IMR-90 (cell line): ENCODE measurements around the gene ARHGAP12. TPM values are rescaled to one million over a fixed set of nuclear protein-coding genes. Genes with fewer than 3 reads are reported as not detected.

Experiments
- ATAC-seq: fragments of 200-7000 bp; cut with Tn5 transposase; 2 replicates; pipeline ENCODE4 v1.9.1; 2020; ENCODE audit warnings: low read depth, mild to moderate bottlenecking, moderate library complexity
- BruUV-seq: library from RNA; stranded (reverse); fragments of 400-500 nt; replicated peaks from 2 replicates; lab custom pipeline; 2021; lab: Mats Ljungman, UMichigan
- CTCF ChIA-PET: fragments of 300-600 bp; formaldehyde crosslinking; extraction: SDS; loops from one replicate; lab custom pipeline; 2021; ENCODE audit warnings: antibody characterized with exemption; lab: Yijun Ruan, JAX
- POLR2A ChIA-PET: fragments of 300-600 bp; sonication (Branson Sonifier 250); formaldehyde crosslinking; loops from one replicate; lab custom pipeline; 2022; ENCODE audit warnings: antibody characterized with exemption; ENCODE audit not compliant: unreplicated experiment; lab: Charles Lee
- DNase-seq: peaks from one replicate; pipeline ENCODE4 v3.0.0; 2013
- H2AFZ ChIP-seq: replicated peaks from 2 replicates; pipeline ENCODE3; 2013; ENCODE audit warnings: low read length, mild to moderate bottlenecking; ENCODE audit not compliant: poor library complexity
- H2AK5ac ChIP-seq: 2 replicates; pipeline ENCODE4 v1.6.1; 2013; ENCODE audit warnings: low read depth, low read length, inconsistent platforms
- H2AK9ac ChIP-seq: replicated peaks from 2 replicates; pipeline ENCODE3; 2013; ENCODE audit warnings: mild to moderate bottlenecking, low read depth, low read length, moderate library complexity; ENCODE audit not compliant: poor library complexity
- H2BK120ac ChIP-seq: 2 replicates; pipeline ENCODE4 v1.6.1; 2013; ENCODE audit warnings: low read depth, low read length, inconsistent platforms
- H2BK15ac ChIP-seq: 3 replicates; pipeline ENCODE4 v1.6.1; 2013; ENCODE audit warnings: low read depth, low read length, inconsistent platforms
- H2BK20ac ChIP-seq: 2 replicates; pipeline ENCODE4 v1.6.1; 2013; ENCODE audit warnings: low read depth, mild to moderate bottlenecking, inconsistent platforms, low read length, moderate library complexity
- H2BK5ac ChIP-seq: 2 replicates; pipeline ENCODE4 v1.6.1; 2013; ENCODE audit warnings: mild to moderate bottlenecking, low read depth, low read length, inconsistent platforms; ENCODE audit not compliant: poor library complexity, severe bottlenecking
- H3K14ac ChIP-seq: replicated peaks from 2 replicates; pipeline ENCODE4 v1.6.1; 2013; ENCODE audit warnings: low read depth, low read length, inconsistent platforms
- H3K18ac ChIP-seq: 2 replicates; pipeline ENCODE4 v1.6.1; 2013; ENCODE audit warnings: low read depth, low read length, control low read depth
- H3K23ac ChIP-seq: 2 replicates; pipeline ENCODE4 v1.6.1; 2013; ENCODE audit warnings: low read depth, low read length, inconsistent platforms
- H3K27ac ChIP-seq: 2 replicates; pipeline ENCODE4 v1.5.1; 2013; ENCODE audit warnings: mild to moderate bottlenecking, control low read depth, low read length; ENCODE audit not compliant: insufficient read depth
- H3K27me3 ChIP-seq: 2 replicates; pipeline ENCODE4 v1.6.1; 2013; ENCODE audit warnings: low read length; ENCODE audit not compliant: control insufficient read depth, insufficient read depth
- H3K36me3 ChIP-seq: 2 replicates; pipeline ENCODE4 v1.6.1; 2013; ENCODE audit warnings: low read length, mixed read lengths; ENCODE audit not compliant: control insufficient read depth, insufficient read depth
- H3K4ac ChIP-seq: 2 replicates; pipeline ENCODE4 v1.6.1; 2013; ENCODE audit warnings: low read depth, low read length, inconsistent platforms
- H3K4me1 ChIP-seq: 2 replicates; pipeline ENCODE4 v1.6.1; 2013; ENCODE audit warnings: low read length, mixed read lengths; ENCODE audit not compliant: control insufficient read depth, insufficient read depth
- H3K4me2 ChIP-seq: 2 replicates; pipeline ENCODE4 v1.6.1; 2013; ENCODE audit warnings: low read depth, mild to moderate bottlenecking, control low read depth, low read length, moderate library complexity
- H3K4me3 ChIP-seq: 2 replicates; pipeline ENCODE4 v1.5.1; 2013; ENCODE audit warnings: low read depth, mild to moderate bottlenecking, control low read depth, low read length, moderate library complexity; ENCODE audit not compliant: insufficient read depth
- H3K56ac ChIP-seq: 2 replicates; pipeline ENCODE4 v1.6.1; 2013; ENCODE audit warnings: low read length, inconsistent platforms; ENCODE audit not compliant: insufficient read depth; ENCODE audit errors: extremely low read depth
- H3K79me1 ChIP-seq, 2 experiments: 2 replicates each; pipeline ENCODE4 v1.6.1; 2013; ENCODE audit warnings: low read length in 2 of 2, inconsistent platforms in 1 of 2, low read depth in 1 of 2
- H3K9ac ChIP-seq: 2 replicates; pipeline ENCODE4 v1.6.1; 2013; ENCODE audit warnings: low read depth, low read length, control low read depth
- H3K9me1 ChIP-seq: 2 replicates; pipeline ENCODE4 v1.6.1; 2013; ENCODE audit warnings: low read length, inconsistent platforms; ENCODE audit not compliant: insufficient read depth
- H3K9me3 ChIP-seq: 2 replicates; pipeline ENCODE4 v1.6.1; 2013; ENCODE audit warnings: low read length; ENCODE audit not compliant: control insufficient read depth, insufficient read depth
- H4K20me1 ChIP-seq: 2 replicates; pipeline ENCODE4 v1.6.1; 2013; ENCODE audit warnings: low read length, inconsistent platforms; ENCODE audit not compliant: insufficient read depth
- H4K5ac ChIP-seq: 2 replicates; pipeline ENCODE4 v1.6.1; 2013; ENCODE audit warnings: mild to moderate bottlenecking, low read depth, low read length, control low read depth
- H4K8ac ChIP-seq, 2 experiments: 2 replicates each; pipeline ENCODE4 v1.6.1; 2013; ENCODE audit warnings: low read depth in 2 of 2, low read length in 2 of 2, control low read depth in 1 of 2, inconsistent platforms in 1 of 2
- H4K91ac ChIP-seq: 2 replicates; pipeline ENCODE4 v1.6.1; 2013; ENCODE audit warnings: low read depth, low read length, inconsistent platforms; ENCODE audit not compliant: insufficient read depth
- CTCF ChIP-seq: conservative IDR thresholded peaks from 2 replicates; pipeline ENCODE4 v1.5.1; 2012; ENCODE audit warnings: mild to moderate bottlenecking, low read depth, low read length, improper control_type of control experiment
- MAFK ChIP-seq: IDR thresholded peaks from 2 replicates; pipeline ENCODE4 v1.6.1; 2012; ENCODE audit warnings: low read depth, low read length, improper control_type of control experiment
- RAD21 ChIP-seq: IDR thresholded peaks from 2 replicates; pipeline ENCODE4 v1.6.1; 2012; ENCODE audit warnings: low read length, improper control_type of control experiment
- RCOR1 ChIP-seq: IDR thresholded peaks from 2 replicates; pipeline ENCODE4 v1.6.1; 2012; ENCODE audit warnings: mild to moderate bottlenecking, low read length, improper control_type of control experiment; ENCODE audit not compliant: insufficient replicate concordance
- RFX5 ChIP-seq: IDR thresholded peaks from 2 replicates; pipeline ENCODE4 v1.8.0; 2012; ENCODE audit warnings: low read depth, mild to moderate bottlenecking, low read length, moderate library complexity
- WGBS, 2 experiments: methylation state at CpG; one replicate each; pipeline versions ENCODE4 v1.1.5 to v1.1.7; 2013; ENCODE audit warnings: missing lambda C conversion rate in 2 of 2; ENCODE audit not compliant: insufficient read length in 1 of 2; ENCODE audit errors: extremely low coverage in 2 of 2; 5-methylcytosine and 5-hydroxymethylcytosine counted together
- dilution Hi-C: fragments of 300-500 bp; cut with HindIII; formaldehyde crosslinking; loops from one replicate; pipeline ENCODE4 v1.14.3; 2018; ENCODE audit warnings: low sequenced_read_pairs; ENCODE audit not compliant: unreplicated experiment
- in situ Hi-C: fragments of 300-500 bp; cut with MboI; formaldehyde crosslinking; loops from 3 replicates; pipeline ENCODE4 v1.14.3; 2019; ENCODE audit warnings: low sequenced_read_pairs, inconsistent platforms, mixed read lengths
- intact Hi-C: fragments of 100-400 bp; cut with micrococcal nuclease; formaldehyde crosslinking; loops from 2 replicates; pipeline ENCODE4 v1.10.0; 2022
- polyA plus RNA-seq, 3 experiments: library from polyadenylated mRNA; depleted of rRNA; stranded (reverse); fragments of >200 nt; gene quantifications; 2 replicates each; pipeline ENCODE4 v1.2.3, GENCODE V29; 2012; ENCODE audit warnings: low replicate concordance in 1 of 3
- total RNA-seq: library from RNA; depleted of rRNA; stranded (reverse); fragments of >200 nt; gene quantifications from 2 replicates; pipeline ENCODE4 v1.2.3, GENCODE V29; 2012

The ARHGAP12 gene
- total and polyA plus RNA-seq, 2 of the 4 experiments (the other 2 are of a cell fraction) = 9.0 to 28.5 TPM

- Histone ChIP-seq H3K14ac (no peak overlapping the region), H3K18ac (no peak overlapping the region), H4K20me1 (peaks cover 64% of the 10 kb centered on the region), H4K5ac (no peak overlapping the region), H2AK9ac (no peak overlapping the region), H3K9ac (no peak overlapping the region), H3K4me1 (peaks cover 14% of the 10 kb centered on the region), H3K9me3 (no peaks in the 10 kb centered on the region), H2AFZ (no peak overlapping the region), H2AK5ac (no peak overlapping the region), H3K36me3 (peaks cover 5% of the 10 kb centered on the region), H3K79me1 (peaks cover 32 to 79% of the 10 kb centered on the region in 2 experiments), H4K91ac (no peak overlapping the region), H3K4me2 (no peak overlapping the region), H3K56ac (no peak overlapping the region), H2BK5ac (no peak overlapping the region), H2BK15ac (no peak overlapping the region), H2BK20ac (no peak overlapping the region), H3K9me1 (peaks cover 16% of the 10 kb centered on the region), H3K4ac (no peak overlapping the region), H2BK120ac (no peak overlapping the region), H3K23ac (no peak overlapping the region), H3K27ac (no peak overlapping the region), H4K8ac (no peak overlapping the region), H3K4me3 (no peak overlapping the region), H3K27me3 (no peaks in the 10 kb centered on the region)
- intact Hi-C loops (no loop called here), in situ Hi-C loops (no loop called here), dilution Hi-C loops (no loop called here)
- TF ChIP-seq RAD21 (no peak), RFX5 (no peak), CTCF (no peak), MAFK (no peak), RCOR1 (no peak)
- no peak for ATAC-seq
- BruUV-seq = no TSS peak
- DNase-seq = no peak
- ChIA-PET POLR2A (no interaction called here), CTCF (interaction anchor here (0.6 kb wide), 1 partner anchor 302 kb away, joined by 5 read pairs; no protein-coding TSS in a partner anchor)
- WGBS, 2 experiments = no CpG with 5 or more reads among the region's 3 CpGs
These were observed 18.6 kb downstream of the ARHGAP12 start for GRCh38 chr10:31910016-31910415.
